Measurements from ENCODE around the gene KCNK1. TPM values are rescaled to one million over a fixed set of nuclear protein-coding genes. Genes with fewer than 3 reads are reported as not detected.
"Not testable (repeated sequence)": the region's sequence is repeated elsewhere in the genome, so short reads cannot be mapped to it uniquely, and the experiment has no call there.

The KCNK1 gene
- total RNA-seq, 1 experiment from 2014 or later: 0.13 TPM

GRCh38 chr1:233668146-233668724 is 54.3 kb downstream of the KCNK1 start:
- no peaks in the 10 kb centered on the region for H3K9me3 ChIP-seq (ENCODE audit: control insufficient read depth, insufficient read depth, low read depth, low read length)
- DNase-seq (ENCODE audit: low read depth, low spot score): no peak
- H3K4me3 ChIP-seq (ENCODE audit: low read depth in 2 of 2, low read length in 2 of 2): no peak overlapping the region
- intact Hi-C loops (cut with micrococcal nuclease; ENCODE audit: unreplicated experiment) (no loop called here), in situ Hi-C loops (cut with HindIII; ENCODE audit: low pct_unique_long_range_greater_than_20kb, low sequenced_read_pairs) (no loop called here)
- H3K27ac ChIP-seq (ENCODE audit: low read length): no peak overlapping the region
- no peaks in the 10 kb centered on the region; the same call in none of the 2 replicates for H3K27me3 ChIP-seq (ENCODE audit: control insufficient read depth, insufficient read depth, low read length)
- ChIA-PET CTCF (no interaction called here), POLR2A (no interaction called here)
- no peaks in the 10 kb centered on the region for H3K36me3 ChIP-seq (ENCODE audit: control insufficient read depth, insufficient read depth, low read length)
- no peak for ATAC-seq
- H3K4me1 ChIP-seq (ENCODE audit: control insufficient read depth, insufficient read depth, low read length): no peaks in the 10 kb centered on the region
- TF ChIP-seq CTCF (IDR thresholded peaks at IDR 0.05): no peak
- TF ChIP-seq REST (IDR thresholded peaks at IDR 0.05; ENCODE audit: insufficient read depth in 1 of 2, low read depth in 2 of 2, low read length in 1 of 2): no peak
- no peak for TF ChIP-seq POLR2AphosphoS5 (IDR thresholded peaks at IDR 0.05; ENCODE audit: low read depth, low read length)
- TF ChIP-seq TCF7L2 (IDR thresholded peaks at IDR 0.05; ENCODE audit: low read depth, low read length): no peak
- TF ChIP-seq SIN3A (IDR thresholded peaks at IDR 0.05; ENCODE audit: borderline replicate concordance, insufficient read depth, low read depth, low read length): no peak
- no TSS peak for BruUV-seq (replicated peaks)

- no peaks in the 10 kb centered on the region for H3K36me3 ChIP-seq (ENCODE audit: control insufficient read depth, insufficient read depth, low read length)
- peaks cover under 1% of the 10 kb centered on the region for H3K27me3 ChIP-seq (ENCODE audit: control insufficient read depth, insufficient read depth, low read length)
- no peaks in the 10 kb centered on the region for H3K9me3 ChIP-seq (ENCODE audit: control insufficient read depth, insufficient read depth, low read depth, low read length)
- CTCF ChIA-PET: no interaction called here
- no TSS peak for BruUV-seq (replicated peaks)
- ATAC-seq (peak; percentile 91), DNase-seq (ENCODE audit: low read depth, low spot score) (peak; percentile 54)
- POLR2A ChIA-PET: no interaction called here
- no peak for TF ChIP-seq SIN3A (IDR thresholded peaks at IDR 0.05; ENCODE audit: borderline replicate concordance, insufficient read depth, low read depth, low read length)
- no peak for TF ChIP-seq REST (IDR thresholded peaks at IDR 0.05; ENCODE audit: insufficient read depth in 1 of 2, low read depth in 2 of 2, low read length in 1 of 2)
- no peak for TF ChIP-seq TCF7L2 (IDR thresholded peaks at IDR 0.05; ENCODE audit: low read depth, low read length)
- H3K27ac ChIP-seq (ENCODE audit: low read length): no peak overlapping the region
- intact Hi-C loops (cut with micrococcal nuclease; ENCODE audit: unreplicated experiment) (no loop called here), in situ Hi-C loops (cut with HindIII; ENCODE audit: low pct_unique_long_range_greater_than_20kb, low sequenced_read_pairs) (no loop called here)
- H3K4me3 ChIP-seq (ENCODE audit: low read depth in 2 of 2, low read length in 2 of 2): no peak overlapping the region
- H3K4me1 ChIP-seq (ENCODE audit: control insufficient read depth, insufficient read depth, low read length): no peaks in the 10 kb centered on the region
These were observed 54.9 kb downstream of the KCNK1 start for GRCh38 chr1:233668725-233669294.

- H3K27me3 ChIP-seq (ENCODE audit: control insufficient read depth, insufficient read depth, low read length); H3K36me3 ChIP-seq (ENCODE audit: control insufficient read depth, insufficient read depth, low read length); in situ Hi-C loops (cut with HindIII; ENCODE audit: low pct_unique_long_range_greater_than_20kb, low sequenced_read_pairs); DNase-seq (ENCODE audit: low read depth, low spot score); H3K27ac ChIP-seq (ENCODE audit: low read length); ATAC-seq; H3K4me3 ChIP-seq (ENCODE audit: low read depth in 2 of 2, low read length in 2 of 2); H3K9me3 ChIP-seq (ENCODE audit: control insufficient read depth, insufficient read depth, low read depth, low read length); BruUV-seq (replicated peaks); POLR2A ChIA-PET; intact Hi-C loops (cut with micrococcal nuclease; ENCODE audit: unreplicated experiment); H3K4me1 ChIP-seq (ENCODE audit: control insufficient read depth, insufficient read depth, low read length); CTCF ChIA-PET: not testable (repeated sequence)
These were observed 56.5 kb downstream of the KCNK1 start for GRCh38 chr1:233670363-233670762.

All from Panc1 (cell line).